ENCODE results near the gene RUFY4. TPM values are rescaled to one million over a fixed set of nuclear protein-coding genes. Genes with fewer than 3 reads are reported as not detected.
A peak's percentile ranks its signal among the peaks of the same experiment; 100 is the strongest.

RUFY4 gene
- total RNA-seq, 6 donors from 2014 or later, result 0.15 to 0.51 (median 0.21) TPM; not detected in 2

DNA sequence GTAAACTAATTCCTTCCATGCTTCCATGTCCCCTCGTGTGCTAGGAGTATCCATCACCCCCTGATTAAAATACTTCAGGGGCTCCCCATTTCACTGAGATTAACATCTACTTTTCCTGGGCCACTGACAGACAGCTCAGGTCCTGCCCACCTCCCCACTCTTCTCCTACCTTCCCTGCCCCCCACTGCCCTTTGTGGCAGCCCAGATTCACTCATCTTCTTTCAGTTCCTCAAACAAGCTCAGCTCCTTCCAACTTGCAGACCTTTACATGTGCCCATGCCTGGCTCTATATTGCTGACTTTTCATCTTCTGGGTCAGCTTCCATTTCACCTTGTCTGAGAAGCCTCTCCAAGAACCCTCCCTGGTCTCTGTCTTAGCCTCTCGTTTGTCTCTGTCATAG is 12.0 kb downstream of the RUFY4 start:
- H3K9me3 ChIP-seq, result peaks cover 0 to under 1% (median 0%) of the 10 kb centered on the region in 4 donors
- H3K4me3 ChIP-seq, result no peak overlapping the region
- no peak overlapping the region for H3K27ac ChIP-seq
- TF ChIP-seq POLR2AphosphoS5 (IDR thresholded peaks at IDR 0.05) (no peak), POLR2A (IDR thresholded peaks at IDR 0.05) (no peak), EP300 (IDR thresholded peaks at IDR 0.05) (no peak), CTCF (IDR thresholded peaks at IDR 0.05) (no peak)
- H3K27me3 ChIP-seq, result no peaks in the 10 kb centered on the region
- no peaks in the 10 kb centered on the region for H3K4me1 ChIP-seq
- ATAC-seq (ENCODE audit: low FRiP score in 2 of 2) (peak in 1 of 2 donors; percentile 34), DNase-seq (no peak)
- no peaks in the 10 kb centered on the region for H3K36me3 ChIP-seq
- 69 to 89% methylated on average over 2 of the region's 2 CpGs for WGBS, 2 donors

DNA sequence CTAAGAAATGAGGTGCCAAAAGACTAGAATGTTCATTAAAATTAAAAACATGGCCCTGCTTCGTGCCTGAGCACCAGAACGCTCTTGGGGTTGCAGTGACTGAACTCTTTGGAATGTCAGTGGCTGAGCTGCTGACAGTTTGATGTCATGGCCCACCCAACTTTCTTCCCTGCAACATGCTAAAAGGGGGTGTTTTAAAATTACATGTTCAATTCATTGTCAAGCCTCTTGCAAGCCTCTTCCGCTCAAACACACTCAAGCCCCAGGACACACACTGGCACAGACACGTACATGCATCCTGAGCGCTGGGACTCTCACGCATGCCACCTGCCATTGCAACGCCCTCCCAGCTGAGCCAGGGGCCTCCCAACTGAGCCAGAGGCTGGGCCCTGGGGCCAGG is 12.6 kb downstream of the RUFY4 start:
- 78 to 83% methylated on average over 7 of the region's 7 CpGs for WGBS, 2 donors
- Histone ChIP-seq H3K27me3 (no peaks in the 10 kb centered on the region), H3K36me3 (no peaks in the 10 kb centered on the region), H3K9me3 (peaks cover 5 to 7% (median 6%) of the 10 kb centered on the region in 4 donors), H3K4me1 (no peaks in the 10 kb centered on the region), H3K4me3 (no peak overlapping the region), H3K27ac (no peak overlapping the region)
- no peak for ATAC-seq (ENCODE audit: low FRiP score in 2 of 2)
- peak in 1 of 2 donors; percentile 43 for DNase-seq
- TF ChIP-seq POLR2A (IDR thresholded peaks at IDR 0.05) (no peak), EP300 (IDR thresholded peaks at IDR 0.05) (no peak), POLR2AphosphoS5 (IDR thresholded peaks at IDR 0.05) (no peak)

DNA sequence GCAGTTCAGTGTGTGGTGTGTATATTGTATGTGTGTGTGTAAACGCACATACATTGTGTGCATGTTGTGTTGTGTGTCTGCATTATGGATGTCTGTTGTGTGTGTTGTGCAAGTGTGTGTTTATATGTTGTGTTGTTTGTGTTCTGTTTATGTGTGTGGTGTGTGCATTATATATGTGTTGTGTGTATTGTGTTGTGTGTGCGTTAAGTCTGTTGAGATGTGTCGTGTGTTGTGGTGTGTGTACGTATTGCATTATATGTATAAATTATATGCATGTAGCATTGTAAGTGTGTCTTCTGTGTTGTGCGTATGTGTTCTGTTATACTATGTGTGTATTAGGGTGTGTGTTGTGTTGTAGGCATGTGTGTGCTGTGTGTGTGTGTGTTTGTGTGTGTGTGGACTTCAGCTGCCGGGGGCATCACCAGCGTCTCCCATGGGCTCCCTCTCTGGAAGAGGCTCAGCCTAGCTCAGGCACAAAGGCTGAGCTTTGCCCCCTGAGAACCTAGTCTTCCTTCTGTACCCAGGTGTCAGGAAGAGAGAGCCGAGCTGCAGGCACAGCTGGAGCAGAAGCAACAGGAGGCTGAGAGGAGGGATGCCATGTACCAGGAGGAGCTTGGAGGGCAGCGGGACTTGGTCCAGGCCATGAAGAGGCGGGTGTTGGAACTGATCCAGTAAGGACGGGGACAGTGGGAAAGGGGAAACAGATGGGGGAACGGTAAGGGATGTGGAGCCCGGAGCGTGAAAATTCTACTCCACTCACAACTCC is 13.7 kb downstream of the RUFY4 start:
- Histone ChIP-seq H3K9me3 (peaks cover 8 to 13% (median 11%) of the 10 kb centered on the region in 4 donors), H3K4me1 (no peaks in the 10 kb centered on the region), H3K36me3 (no peaks in the 10 kb centered on the region), H3K27me3 (no peaks in the 10 kb centered on the region), H3K4me3 (no peak overlapping the region), H3K27ac (no peak overlapping the region)
- 68 to 77% methylated on average over 12 to 14 of the region's 14 CpGs for WGBS, 2 donors
- DNase-seq, result no peak
- no peak for ATAC-seq (ENCODE audit: low FRiP score in 2 of 2)
- TF ChIP-seq CTCF (IDR thresholded peaks at IDR 0.05) (no peak), POLR2AphosphoS5 (IDR thresholded peaks at IDR 0.05) (no peak), EP300 (IDR thresholded peaks at IDR 0.05) (no peak), POLR2A (IDR thresholded peaks at IDR 0.05) (no peak)

- no peak overlapping the region for H3K27ac ChIP-seq
- H3K4me1 ChIP-seq, result no peaks in the 10 kb centered on the region
- H3K4me3 ChIP-seq, result no peak overlapping the region
- H3K36me3 ChIP-seq, result no peaks in the 10 kb centered on the region
- TF ChIP-seq POLR2A (IDR thresholded peaks at IDR 0.05) (no peak), CTCF (IDR thresholded peaks at IDR 0.05) (no peak), EP300 (IDR thresholded peaks at IDR 0.05) (no peak), POLR2AphosphoS5 (IDR thresholded peaks at IDR 0.05) (no peak)
- ATAC-seq (ENCODE audit: low FRiP score in 2 of 2), result no peak
- DNase-seq, result no peak
- 84% methylated on average over 3 of the region's 3 CpGs for WGBS, 2 donors
- H3K27me3 ChIP-seq, result no peaks in the 10 kb centered on the region
- H3K9me3 ChIP-seq, result peaks cover 8 to 13% (median 11%) of the 10 kb centered on the region in 4 donors
Observed at GRCh38 chr2:218083352-218083676, 14.3 kb downstream of the RUFY4 start.

- Histone ChIP-seq H3K4me3 (no peak overlapping the region), H3K4me1 (no peaks in the 10 kb centered on the region), H3K36me3 (no peaks in the 10 kb centered on the region), H3K27ac (no peak overlapping the region), H3K27me3 (no peaks in the 10 kb centered on the region), H3K9me3 (peaks cover 8 to 13% (median 11%) of the 10 kb centered on the region in 4 donors)
- DNase-seq (no peak), ATAC-seq (ENCODE audit: low FRiP score in 2 of 2) (no peak)
- TF ChIP-seq POLR2A (IDR thresholded peaks at IDR 0.05) (no peak), EP300 (IDR thresholded peaks at IDR 0.05) (no peak), CTCF (IDR thresholded peaks at IDR 0.05) (no peak), POLR2AphosphoS5 (IDR thresholded peaks at IDR 0.05) (no peak)
Observed at GRCh38 chr2:218086478-218086877, 17.4 kb downstream of the RUFY4 start.
